GM12874 (cell line): ENCODE measurements around the gene WDFY4.

ENCODE experiments used
- TF ChIP-seq, protein P1 (sequence below): IDR thresholded peaks from 2 replicates; pipeline ENCODE4 v1.5.1; 2011; ENCODE audit warnings: low read depth, mild to moderate bottlenecking, control low read depth, low read length, moderate library complexity; ENCODE audit not compliant: insufficient read depth

Gene WDFY4

DNA sequence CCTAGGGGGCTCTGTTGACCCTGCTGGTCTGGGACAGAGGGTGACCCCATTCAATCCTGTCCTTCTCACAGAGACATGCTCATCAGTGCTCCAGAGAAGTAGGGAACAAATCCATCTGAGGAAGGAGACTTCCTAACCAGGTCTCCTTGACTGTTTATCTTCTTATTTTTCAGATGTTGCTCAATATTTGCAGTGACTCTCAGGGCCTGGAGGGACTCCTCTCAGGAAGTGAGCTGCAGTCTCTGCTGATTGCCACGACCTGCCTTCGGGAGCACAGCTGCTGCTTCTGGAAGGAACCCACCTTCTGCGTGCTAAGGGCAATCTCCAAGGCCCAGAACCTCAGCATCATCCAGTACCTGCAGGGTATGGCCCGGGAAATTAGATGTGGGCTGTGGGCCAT lies 41.0 kb downstream of the WDFY4 start:
- TF ChIP-seq, protein P1, sequence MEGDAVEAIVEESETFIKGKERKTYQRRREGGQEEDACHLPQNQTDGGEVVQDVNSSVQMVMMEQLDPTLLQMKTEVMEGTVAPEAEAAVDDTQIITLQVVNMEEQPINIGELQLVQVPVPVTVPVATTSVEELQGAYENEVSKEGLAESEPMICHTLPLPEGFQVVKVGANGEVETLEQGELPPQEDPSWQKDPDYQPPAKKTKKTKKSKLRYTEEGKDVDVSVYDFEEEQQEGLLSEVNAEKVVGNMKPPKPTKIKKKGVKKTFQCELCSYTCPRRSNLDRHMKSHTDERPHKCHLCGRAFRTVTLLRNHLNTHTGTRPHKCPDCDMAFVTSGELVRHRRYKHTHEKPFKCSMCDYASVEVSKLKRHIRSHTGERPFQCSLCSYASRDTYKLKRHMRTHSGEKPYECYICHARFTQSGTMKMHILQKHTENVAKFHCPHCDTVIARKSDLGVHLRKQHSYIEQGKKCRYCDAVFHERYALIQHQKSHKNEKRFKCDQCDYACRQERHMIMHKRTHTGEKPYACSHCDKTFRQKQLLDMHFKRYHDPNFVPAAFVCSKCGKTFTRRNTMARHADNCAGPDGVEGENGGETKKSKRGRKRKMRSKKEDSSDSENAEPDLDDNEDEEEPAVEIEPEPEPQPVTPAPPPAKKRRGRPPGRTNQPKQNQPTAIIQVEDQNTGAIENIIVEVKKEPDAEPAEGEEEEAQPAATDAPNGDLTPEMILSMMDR: no peak

DNA sequence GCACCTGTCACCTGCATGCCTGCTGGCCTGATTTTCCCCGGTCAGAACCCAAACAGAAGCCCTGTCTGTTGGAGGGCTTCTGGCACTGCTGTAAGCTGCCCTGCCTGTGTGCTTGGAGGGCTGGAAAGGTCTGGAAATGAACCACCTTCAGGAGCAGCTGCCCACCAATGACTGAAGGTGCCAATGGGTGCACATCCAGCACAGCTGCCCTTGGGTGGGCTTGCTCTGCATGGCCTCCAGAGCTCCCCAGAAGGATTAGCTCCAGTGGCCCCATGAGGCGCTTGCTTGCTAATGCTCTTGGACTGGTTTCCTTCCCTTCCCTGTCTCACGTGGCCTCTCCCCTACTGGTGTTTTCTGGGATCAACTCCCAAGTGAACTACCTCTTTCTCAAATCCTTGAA lies 43.2 kb downstream of the WDFY4 start:
- TF ChIP-seq, protein P1: no peak

DNA sequence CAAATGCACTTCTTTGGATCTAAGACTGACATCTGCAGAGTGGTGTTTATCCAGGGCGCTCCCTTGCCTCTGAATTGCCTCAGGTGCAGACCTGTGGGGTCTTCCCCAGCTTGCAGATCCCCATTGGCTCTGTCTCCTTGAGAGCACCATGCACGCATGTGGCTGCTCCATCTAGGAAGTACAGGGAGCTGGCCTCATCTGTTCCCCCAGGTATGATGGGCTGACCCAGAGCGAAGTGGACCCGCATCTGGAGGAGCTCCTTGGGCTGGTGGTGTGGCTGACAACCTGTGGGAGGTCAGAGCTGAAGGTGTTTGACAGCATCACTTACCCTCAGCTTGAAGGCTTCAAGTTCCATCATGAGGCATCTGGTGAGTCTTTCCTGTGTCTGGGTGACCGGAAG lies 44.5 kb downstream of the WDFY4 start:
- TF ChIP-seq, protein P1: no peak

DNA sequence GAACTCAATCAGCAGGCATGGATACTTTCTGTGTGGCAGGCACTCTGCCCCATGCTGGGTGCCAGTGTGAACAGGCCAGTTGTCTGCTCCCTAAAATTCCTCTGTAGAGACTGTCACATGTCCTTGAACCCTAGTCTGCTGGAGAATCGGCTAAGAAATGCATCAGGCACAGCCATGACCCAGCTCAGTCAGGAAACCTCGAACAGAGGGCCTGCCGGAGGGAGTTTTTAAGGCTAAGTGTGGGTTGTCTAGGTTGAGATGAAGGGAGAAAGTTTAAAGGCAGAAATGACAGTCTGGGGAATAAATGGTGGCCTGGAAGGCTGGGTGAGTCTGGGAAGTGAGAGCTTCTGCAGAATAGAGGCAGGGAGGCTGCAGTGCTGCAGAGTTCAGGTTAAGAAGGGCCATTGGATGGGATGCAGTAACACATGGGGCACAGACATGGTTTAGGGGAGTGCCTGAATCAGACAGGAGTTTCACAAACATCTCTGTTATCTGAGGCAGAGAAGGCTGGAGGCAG lies 45.3 kb downstream of the WDFY4 start:
- TF ChIP-seq, protein P1: no peak

DNA sequence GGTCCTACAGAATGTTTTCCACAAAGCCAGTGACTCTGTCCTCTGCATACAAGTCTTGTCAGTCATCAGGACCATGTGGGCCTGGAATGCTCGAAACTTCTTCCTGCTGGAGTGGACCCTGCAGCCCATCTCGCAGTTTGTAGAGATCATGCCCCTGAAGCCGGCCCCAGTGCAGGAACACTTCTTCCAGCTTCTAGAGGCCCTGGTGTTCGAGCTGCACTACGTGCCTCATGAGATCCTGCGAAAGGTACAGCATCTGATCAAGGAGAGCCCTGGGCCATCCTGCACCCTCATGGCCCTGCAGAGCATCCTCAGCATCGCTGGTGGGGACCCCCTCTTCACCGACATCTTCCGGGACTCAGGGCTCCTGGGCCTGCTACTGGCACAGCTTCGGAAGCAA lies 46.5 kb downstream of the WDFY4 start:
- TF ChIP-seq, protein P1: no peak

DNA sequence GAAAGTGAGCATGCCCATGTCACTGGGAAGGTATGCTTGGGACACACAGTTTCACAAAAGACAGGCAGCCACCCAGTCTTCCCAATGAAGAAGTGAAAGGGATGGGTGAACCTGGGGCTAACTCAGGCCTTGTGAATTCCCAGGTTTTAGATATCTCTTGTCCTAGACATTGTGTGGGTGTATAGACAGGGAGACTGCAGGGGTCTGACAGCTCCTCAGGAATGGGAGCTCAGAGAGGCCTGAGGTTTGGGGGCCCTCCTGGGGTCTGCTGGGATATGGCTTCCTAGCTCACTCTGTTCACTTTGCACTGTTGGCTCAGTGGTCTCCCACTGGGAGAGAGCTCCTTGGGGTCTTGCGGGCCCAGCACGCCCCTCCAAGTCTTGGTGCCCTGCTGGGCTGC lies 47.0 kb downstream of the WDFY4 start:
- TF ChIP-seq, protein P1: no peak

DNA sequence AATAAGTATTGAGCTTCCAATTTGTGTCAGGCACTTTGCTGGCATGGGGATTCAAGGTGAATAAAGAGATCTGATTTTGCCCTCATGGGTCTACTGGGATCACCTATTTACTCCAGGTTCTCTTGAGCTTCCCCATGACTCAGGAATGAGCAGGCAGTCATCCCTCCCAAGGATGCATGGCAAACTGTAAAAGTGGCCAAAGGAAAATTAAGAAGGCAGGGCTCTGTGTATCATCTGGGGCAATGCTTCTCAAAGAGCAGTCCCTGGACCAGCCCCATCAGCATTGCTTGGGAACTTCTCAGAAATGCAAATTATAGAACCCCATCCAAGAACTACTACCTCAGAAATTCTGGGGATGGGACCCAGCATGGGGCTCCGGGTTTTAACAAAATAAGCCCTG lies 48.7 kb downstream of the WDFY4 start:
- TF ChIP-seq, protein P1: no peak
